GM23338 (cell line): ENCODE results near the gene SNORC. TPM values are rescaled to one million over a fixed set of nuclear protein-coding genes. Genes with fewer than 3 reads are reported as not detected.

Experiments used
- ATAC-seq: fragments of 200-7000 bp; cut with Tn5 transposase; 3 replicates; pipeline ENCODE4 v1.9.1; 2020
- DNase-seq: peaks from one replicate; pipeline ENCODE4 v3.0.0-alpha.2; 2015; ENCODE audit warnings: low spot score
- H2AFZ ChIP-seq: fragments of 200-600 bp; sonication (generic); 2 replicates; pipeline ENCODE4 v1.8.0; 2016; ENCODE audit warnings: antibody characterized with exemption, mild to moderate bottlenecking, moderate library complexity
- H3F3A ChIP-seq: fragments of 200-600 bp; sonication (generic); replicated peaks from 2 replicates; pipeline ENCODE4 v1.8.0; 2017; ENCODE audit warnings: antibody characterized with exemption, mixed run types, low read depth
- H3K27ac ChIP-seq: fragments of 200-600 bp; sonication (generic); 2 replicates; pipeline ENCODE4 v1.6.1; 2016; ENCODE audit warnings: low read depth
- H3K27me3 ChIP-seq: fragments of 200-600 bp; sonication (generic); 2 replicates; pipeline ENCODE4 v1.8.0; 2016; ENCODE audit warnings: mild to moderate bottlenecking, mixed run types, moderate library complexity; ENCODE audit not compliant: insufficient read depth
- H3K36me3 ChIP-seq: fragments of 200-600 bp; sonication (generic); 2 replicates; pipeline ENCODE4 v1.8.0; 2016; ENCODE audit warnings: mild to moderate bottlenecking; ENCODE audit not compliant: insufficient read depth
- H3K4me1 ChIP-seq: fragments of 200-600 bp; sonication (generic); 2 replicates; pipeline ENCODE4 v1.8.0; 2016; ENCODE audit warnings: mild to moderate bottlenecking, moderate library complexity; ENCODE audit not compliant: insufficient read depth
- H3K4me2 ChIP-seq: fragments of 200-600 bp; sonication (generic); 2 replicates; pipeline ENCODE4 v1.7.1; 2017; ENCODE audit warnings: mixed run types
- H3K4me3 ChIP-seq: fragments of 200-600 bp; sonication (generic); 2 replicates; pipeline ENCODE4 v1.6.1; 2016; ENCODE audit warnings: mixed run types
- H3K79me2 ChIP-seq: fragments of 200-600 bp; sonication (generic); replicated peaks from 2 replicates; pipeline ENCODE4 v1.8.0; 2017; ENCODE audit warnings: mild to moderate bottlenecking; ENCODE audit not compliant: insufficient read depth
- H3K9me2 ChIP-seq: fragments of 200-600 bp; sonication (generic); 2 replicates; pipeline ENCODE4 v1.8.0; 2017; ENCODE audit not compliant: insufficient read depth
- H4K20me1 ChIP-seq: fragments of 200-600 bp; sonication (generic); replicated peaks from 2 replicates; pipeline ENCODE4 v1.8.0; 2017; ENCODE audit warnings: mild to moderate bottlenecking; ENCODE audit not compliant: insufficient read depth
- H3K27ac Mint-ChIP-seq: 2 replicates; pipeline ENCODE4 v1.8.0; 2020; ENCODE audit warnings: inconsistent platforms, mild to moderate bottlenecking, moderate library complexity, mixed read lengths
- H3K27me3 Mint-ChIP-seq: 3 replicates; pipeline ENCODE4 v1.8.0; 2022; ENCODE audit warnings: low read depth, mild to moderate bottlenecking, moderate library complexity, mixed read lengths, inconsistent platforms; ENCODE audit not compliant: insufficient read depth, poor library complexity
- H3K36me3 Mint-ChIP-seq: 3 replicates; pipeline ENCODE4 v1.8.0; 2021; ENCODE audit warnings: low read depth, mild to moderate bottlenecking, inconsistent platforms, moderate library complexity, mixed read lengths
- H3K4me1 Mint-ChIP-seq: 3 replicates; pipeline ENCODE4 v1.8.0; 2020; ENCODE audit warnings: mild to moderate bottlenecking, inconsistent platforms, mixed read lengths
- H3K4me3 Mint-ChIP-seq: 3 replicates; pipeline ENCODE4 v1.8.0; 2021; ENCODE audit warnings: moderate library complexity, mild to moderate bottlenecking, inconsistent platforms, mixed read lengths
- H3K9me3 Mint-ChIP-seq: 3 replicates; pipeline ENCODE4 v1.8.0; 2020; ENCODE audit warnings: moderate library complexity, mild to moderate bottlenecking, inconsistent platforms, mixed read lengths
- CREB1 ChIP-seq: fragments of 250-450 bp; sonication (Bioruptor Pico); IDR thresholded peaks from 2 replicates; pipeline ENCODE4 v1.5.0; 2020; ENCODE audit warnings: low read depth, mild to moderate bottlenecking, moderate library complexity
- ETS1 ChIP-seq: IDR thresholded peaks from 2 replicates; pipeline ENCODE4 v1.6.1; 2016; ENCODE audit warnings: antibody characterized with exemption
- EZH2 ChIP-seq: fragments of 200-600 bp; sonication (generic); IDR thresholded peaks from one replicate; pipeline ENCODE4 v1.8.0; 2017; ENCODE audit warnings: antibody characterized with exemption, mild to moderate bottlenecking, low read depth; ENCODE audit not compliant: unreplicated experiment
- EZH2phosphoT487 ChIP-seq: fragments of 200-600 bp; sonication (generic); IDR thresholded peaks from one replicate; pipeline ENCODE4 v1.8.1; 2018; ENCODE audit warnings: antibody characterized with exemption; ENCODE audit not compliant: unreplicated experiment
- JUNB ChIP-seq: IDR thresholded peaks from one replicate; pipeline ENCODE4 v1.6.1; 2016; ENCODE audit warnings: antibody characterized with exemption; ENCODE audit not compliant: unreplicated experiment
- NANOG ChIP-seq: IDR thresholded peaks from 2 replicates; pipeline ENCODE4 v1.6.1; 2016; ENCODE audit warnings: antibody characterized with exemption, borderline replicate concordance
- POLR2AphosphoS5 ChIP-seq: IDR thresholded peaks from 2 replicates; pipeline ENCODE4 v1.6.1; 2016; ENCODE audit warnings: antibody characterized with exemption, low read depth
- REST ChIP-seq: IDR thresholded peaks from one replicate; pipeline ENCODE4 v1.6.1; 2018; ENCODE audit warnings: antibody characterized with exemption; ENCODE audit not compliant: unreplicated experiment
- STAT1 ChIP-seq: IDR thresholded peaks from one replicate; pipeline ENCODE4 v1.6.1; 2016; ENCODE audit warnings: antibody characterized with exemption; ENCODE audit not compliant: unreplicated experiment
- ZNF114 ChIP-seq: fragments of 250-450 bp; sonication (Bioruptor Pico); IDR thresholded peaks from 2 replicates; pipeline ENCODE4 v1.5.0; 2020; ENCODE audit warnings: mild to moderate bottlenecking, moderate library complexity
- ZNF331 ChIP-seq: fragments of 250-450 bp; sonication (Bioruptor Pico); IDR thresholded peaks from 2 replicates; pipeline ENCODE4 v1.5.0; 2020; ENCODE audit warnings: low read depth, mild to moderate bottlenecking, moderate library complexity
- ZNF462 ChIP-seq: fragments of 250-450 bp; sonication (Bioruptor Pico); IDR thresholded peaks from 2 replicates; pipeline ENCODE4 v1.5.0; 2020; ENCODE audit warnings: mild to moderate bottlenecking, moderate library complexity
- polyA plus RNA-seq: library from polyadenylated mRNA; unstranded; fragments of >200 nt; fragmentation: Nextera tagmentation; extraction: Ambion mirVana; gene quantifications from 2 replicates; pipeline ENCODE4 v1.2.1, GENCODE V29; 2016
- total RNA-seq: library from RNA; depleted of rRNA; stranded (reverse); fragments of >200 nt; shearing (Covaris generic); gene quantifications from 2 replicates; pipeline ENCODE4 v1.2.3, GENCODE V29; 2014
- TF ChIP-seq, protein P1 (sequence below), 2 experiments: fragments of 200-600 bp in 1 of 2; sonication (generic) in 1 of 2; conservative IDR thresholded peaks; 2 replicates each; pipeline versions ENCODE4 v1.5.1 to v1.6.1; 2016 to 2017; ENCODE audit warnings: antibody characterized with exemption in 2 of 2, low read depth in 2 of 2, mild to moderate bottlenecking in 2 of 2, moderate library complexity in 1 of 2

The SNORC gene
- total and polyA plus RNA-seq, 2 experiments from 2014 or later = 0.80 to 1.6 TPM

GRCh38 chr2:232870766-232871371, 805 bp downstream of the SNORC start:
- no peak for DNase-seq
- no peaks in the 10 kb centered on the region for H3K36me3 ChIP-seq
- peaks cover 12% of the 10 kb centered on the region for H3K4me1 Mint-ChIP-seq
- peaks cover 5% of the 10 kb centered on the region; the same call in 1 of the 2 replicates for H4K20me1 ChIP-seq
- no peaks in the 10 kb centered on the region for H3K4me1 ChIP-seq
- H3K36me3 Mint-ChIP-seq = no peaks in the 10 kb centered on the region
- H2AFZ ChIP-seq = no peak overlapping the region
- no peak for ATAC-seq
- no peak overlapping the region for H3K27ac Mint-ChIP-seq
- no peak for TF ChIP-seq EZH2
- TF ChIP-seq, protein P1, sequence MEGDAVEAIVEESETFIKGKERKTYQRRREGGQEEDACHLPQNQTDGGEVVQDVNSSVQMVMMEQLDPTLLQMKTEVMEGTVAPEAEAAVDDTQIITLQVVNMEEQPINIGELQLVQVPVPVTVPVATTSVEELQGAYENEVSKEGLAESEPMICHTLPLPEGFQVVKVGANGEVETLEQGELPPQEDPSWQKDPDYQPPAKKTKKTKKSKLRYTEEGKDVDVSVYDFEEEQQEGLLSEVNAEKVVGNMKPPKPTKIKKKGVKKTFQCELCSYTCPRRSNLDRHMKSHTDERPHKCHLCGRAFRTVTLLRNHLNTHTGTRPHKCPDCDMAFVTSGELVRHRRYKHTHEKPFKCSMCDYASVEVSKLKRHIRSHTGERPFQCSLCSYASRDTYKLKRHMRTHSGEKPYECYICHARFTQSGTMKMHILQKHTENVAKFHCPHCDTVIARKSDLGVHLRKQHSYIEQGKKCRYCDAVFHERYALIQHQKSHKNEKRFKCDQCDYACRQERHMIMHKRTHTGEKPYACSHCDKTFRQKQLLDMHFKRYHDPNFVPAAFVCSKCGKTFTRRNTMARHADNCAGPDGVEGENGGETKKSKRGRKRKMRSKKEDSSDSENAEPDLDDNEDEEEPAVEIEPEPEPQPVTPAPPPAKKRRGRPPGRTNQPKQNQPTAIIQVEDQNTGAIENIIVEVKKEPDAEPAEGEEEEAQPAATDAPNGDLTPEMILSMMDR (conservative IDR thresholded peaks at IDR 0.05; ENCODE audit: low read depth in 2 of 2) = no peak
- no peak for TF ChIP-seq ZNF331 (CRISPR knock-in tag)
- no peak for TF ChIP-seq ETS1
- no peak for TF ChIP-seq STAT1
- no peak for TF ChIP-seq NANOG
- TF ChIP-seq REST = no peak
- TF ChIP-seq ZNF114 (CRISPR knock-in tag) = no peak
- no peak for TF ChIP-seq JUNB
- no peak for TF ChIP-seq EZH2phosphoT487
- no peak for TF ChIP-seq POLR2AphosphoS5
- no peak for TF ChIP-seq ZNF462 (CRISPR knock-in tag)
- no peak for TF ChIP-seq CREB1 (CRISPR knock-in tag)
- no peaks in the 10 kb centered on the region for H3K9me2 ChIP-seq
- H3K4me3 Mint-ChIP-seq = no peak overlapping the region
- peaks cover 23% of the 10 kb centered on the region for H3K27me3 Mint-ChIP-seq
- no peaks in the 10 kb centered on the region for H3K79me2 ChIP-seq
- H3K4me3 ChIP-seq = no peak overlapping the region
- H3K4me2 ChIP-seq = no peak overlapping the region
- H3K27me3 ChIP-seq = peaks cover 7% of the 10 kb centered on the region
- no peaks in the 10 kb centered on the region for H3K9me3 Mint-ChIP-seq
- no peak overlapping the region for H3K27ac ChIP-seq
- H3F3A ChIP-seq = no peaks in the 10 kb centered on the region
